OCI-LY7 (cell line): ENCODE data around the gene GCH1. TPM values are rescaled to one million over a fixed set of nuclear protein-coding genes. Genes with fewer than 3 reads are reported as not detected.

Source experiments
- BruUV-seq: library from RNA; stranded (reverse); fragments of 400-500 nt; replicated peaks from 2 replicates; lab custom pipeline; 2021; lab: Mats Ljungman, UMichigan
- CTCF ChIA-PET: fragments of 300-600 bp; sonication (Branson Sonifier 250); formaldehyde crosslinking; loops from one replicate; lab custom pipeline; 2022; ENCODE audit warnings: antibody characterized with exemption; ENCODE audit not compliant: unreplicated experiment; lab: Charles Lee
- POLR2A ChIA-PET: fragments of 300-600 bp; sonication (Branson Sonifier 250); formaldehyde crosslinking; loops from one replicate; lab custom pipeline; 2022; ENCODE audit warnings: antibody characterized with exemption; lab: Charles Lee
- DNase-seq: peaks from one replicate; pipeline ENCODE4 v3.0.0-alpha.2; 2015; ENCODE audit warnings: low spot score
- H2AFZ ChIP-seq: fragments of 200-600 bp; sonication (generic), shearing (Covaris generic); 2 replicates; pipeline ENCODE4 v1.6.1; 2014; ENCODE audit warnings: mild to moderate bottlenecking, antibody characterized with exemption, low read length, moderate library complexity
- H3K27ac ChIP-seq: fragments of 200-600 bp; sonication (generic); 2 replicates; pipeline ENCODE4 v1.5.1; 2014; ENCODE audit warnings: mixed run types, low read depth, mild to moderate bottlenecking, moderate library complexity, low read length, inconsistent platforms; ENCODE audit not compliant: poor library complexity, severe bottlenecking
- H3K36me3 ChIP-seq: fragments of 200-600 bp; sonication (generic); 2 replicates; pipeline ENCODE4 v1.6.1; 2014; ENCODE audit warnings: mild to moderate bottlenecking, antibody characterized with exemption, low read length, moderate library complexity, mixed read lengths; ENCODE audit not compliant: insufficient read depth
- H3K4me1 ChIP-seq: fragments of 200-600 bp; sonication (generic); 2 replicates; pipeline ENCODE4 v1.5.1; 2014; ENCODE audit warnings: mild to moderate bottlenecking, low read length; ENCODE audit not compliant: insufficient read depth, poor library complexity, severe bottlenecking
- H3K4me2 ChIP-seq: fragments of 200-600 bp; sonication (generic); 2 replicates; pipeline ENCODE4 v1.6.1; 2014; ENCODE audit warnings: mild to moderate bottlenecking, low read length
- H3K4me3 ChIP-seq: fragments of 200-600 bp; sonication (generic); 2 replicates; pipeline ENCODE4 v1.5.1; 2014; ENCODE audit warnings: mild to moderate bottlenecking, low read depth, low read length; ENCODE audit not compliant: poor library complexity, severe bottlenecking
- H3K79me2 ChIP-seq: fragments of 200-600 bp; sonication (generic); 2 replicates; pipeline ENCODE4 v1.6.1; 2016; ENCODE audit warnings: low read depth, mild to moderate bottlenecking, low read length, moderate library complexity, mixed read lengths; ENCODE audit not compliant: insufficient read depth
- H3K9me2 ChIP-seq: fragments of 200-600 bp; sonication (generic); 2 replicates; pipeline ENCODE4 v1.6.1; 2016; ENCODE audit warnings: mild to moderate bottlenecking, low read length, mixed read lengths; ENCODE audit not compliant: insufficient read depth
- H3K9me3 ChIP-seq: fragments of 200-600 bp; sonication (generic); 2 replicates; pipeline ENCODE4 v1.6.1; 2014; ENCODE audit warnings: mild to moderate bottlenecking, mixed run types, low read length, mixed read lengths
- H4K20me1 ChIP-seq: fragments of 200-600 bp; sonication (generic); 2 replicates; pipeline ENCODE4 v1.6.1; 2014; ENCODE audit warnings: mild to moderate bottlenecking, antibody characterized with exemption, low read length, moderate library complexity, mixed read lengths; ENCODE audit not compliant: insufficient read depth
- EZH2phosphoT487 ChIP-seq: fragments of 200-600 bp; sonication (generic); IDR thresholded peaks from 2 replicates; pipeline ENCODE4 v1.6.1; 2018; ENCODE audit warnings: low read depth, borderline replicate concordance, mild to moderate bottlenecking, mixed run types, antibody characterized with exemption, low read length, moderate library complexity, mixed read lengths
- intact Hi-C: fragments of 100-400 bp; cut with micrococcal nuclease; formaldehyde crosslinking; loops from one replicate; pipeline ENCODE4 v1.10.0; 2022; ENCODE audit not compliant: unreplicated experiment
- total RNA-seq, 2 experiments: library from RNA; depleted of rRNA in 1 of 2; stranded (reverse); fragments of >200 nt in 1 of 2; shearing (Covaris generic) in 1 of 2; gene quantifications; 2 replicates each; pipeline ENCODE4 v1.2.3, GENCODE V29; 2014 to 2022
- TF ChIP-seq, protein P1 (sequence below): fragments of 200-600 bp; sonication (generic); conservative IDR thresholded peaks from 2 replicates; pipeline ENCODE4 v1.5.1; 2014; ENCODE audit warnings: mild to moderate bottlenecking, antibody characterized with exemption, low read length, moderate library complexity, mixed read lengths

GCH1 gene
- total RNA-seq, 2 experiments from 2014 or later, result 14.7 to 22.5 TPM

DNA sequence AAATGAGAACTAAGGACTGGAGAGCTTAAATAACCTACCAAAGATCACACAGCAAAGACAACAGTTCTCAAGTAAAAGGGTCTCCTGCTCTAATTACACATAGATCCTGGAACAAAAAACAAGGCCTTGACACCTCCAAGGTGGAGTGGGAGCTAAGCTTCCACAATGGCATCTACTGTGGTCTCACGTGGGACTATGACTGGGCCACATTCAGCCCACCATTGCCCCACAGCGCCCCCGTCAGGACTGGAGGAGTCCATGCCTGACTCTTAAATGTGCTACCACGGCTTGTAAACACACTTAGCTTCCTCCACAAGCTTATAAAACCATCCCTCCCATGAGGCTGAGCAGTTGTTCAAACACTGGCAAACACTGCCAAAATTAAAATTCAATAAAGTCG lies 88.5 kb downstream of the GCH1 start:
- intact Hi-C loops, result no loop called here

DNA sequence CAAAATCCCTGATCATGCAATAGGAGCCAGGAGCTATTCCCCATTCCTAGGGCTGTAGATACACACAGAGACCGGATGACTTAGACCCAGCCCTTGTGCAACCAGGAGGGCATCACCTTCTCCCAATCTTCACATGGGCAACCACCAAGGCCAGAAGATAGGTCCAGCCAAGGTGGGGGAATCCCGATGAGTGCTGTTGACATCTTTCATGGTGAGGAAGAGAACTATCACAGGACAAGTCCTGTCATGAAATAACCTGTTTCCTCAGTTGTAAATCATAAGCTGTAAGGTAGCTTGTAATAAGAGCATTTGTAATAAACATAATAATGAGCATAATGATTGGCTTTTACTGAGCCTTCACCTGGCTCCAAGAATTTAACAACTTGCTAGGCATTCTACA lies 89.5 kb downstream of the GCH1 start:
- Histone ChIP-seq H3K9me3 (no peaks in the 10 kb centered on the region), H2AFZ (no peak overlapping the region), H3K79me2 (no peaks in the 10 kb centered on the region), H3K4me3 (no peak overlapping the region), H3K9me2 (no peaks in the 10 kb centered on the region), H3K4me2 (no peak overlapping the region), H3K27ac (no peak overlapping the region), H3K4me1 (no peaks in the 10 kb centered on the region), H4K20me1 (no peaks in the 10 kb centered on the region), H3K36me3 (no peaks in the 10 kb centered on the region)
- ChIA-PET POLR2A (no interaction called here), CTCF (interaction anchor here (0.8 kb wide), 1 partner anchor 18 kb away, joined by 3 read pairs; no protein-coding TSS in a partner anchor)
- intact Hi-C loops, result no loop called here
- BruUV-seq, result no TSS peak
- TF ChIP-seq, protein P1, sequence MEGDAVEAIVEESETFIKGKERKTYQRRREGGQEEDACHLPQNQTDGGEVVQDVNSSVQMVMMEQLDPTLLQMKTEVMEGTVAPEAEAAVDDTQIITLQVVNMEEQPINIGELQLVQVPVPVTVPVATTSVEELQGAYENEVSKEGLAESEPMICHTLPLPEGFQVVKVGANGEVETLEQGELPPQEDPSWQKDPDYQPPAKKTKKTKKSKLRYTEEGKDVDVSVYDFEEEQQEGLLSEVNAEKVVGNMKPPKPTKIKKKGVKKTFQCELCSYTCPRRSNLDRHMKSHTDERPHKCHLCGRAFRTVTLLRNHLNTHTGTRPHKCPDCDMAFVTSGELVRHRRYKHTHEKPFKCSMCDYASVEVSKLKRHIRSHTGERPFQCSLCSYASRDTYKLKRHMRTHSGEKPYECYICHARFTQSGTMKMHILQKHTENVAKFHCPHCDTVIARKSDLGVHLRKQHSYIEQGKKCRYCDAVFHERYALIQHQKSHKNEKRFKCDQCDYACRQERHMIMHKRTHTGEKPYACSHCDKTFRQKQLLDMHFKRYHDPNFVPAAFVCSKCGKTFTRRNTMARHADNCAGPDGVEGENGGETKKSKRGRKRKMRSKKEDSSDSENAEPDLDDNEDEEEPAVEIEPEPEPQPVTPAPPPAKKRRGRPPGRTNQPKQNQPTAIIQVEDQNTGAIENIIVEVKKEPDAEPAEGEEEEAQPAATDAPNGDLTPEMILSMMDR, result no peak
- no peak for TF ChIP-seq EZH2phosphoT487
- DNase-seq, result no peak

More for the DNA sequence above, 88.5 kb downstream of the GCH1 start:
- Histone ChIP-seq H3K79me2 (no peaks in the 10 kb centered on the region), H3K4me1 (no peaks in the 10 kb centered on the region), H3K4me3 (no peak overlapping the region), H3K9me2 (no peaks in the 10 kb centered on the region), H3K27ac (no peak overlapping the region), H4K20me1 (no peaks in the 10 kb centered on the region), H3K9me3 (no peaks in the 10 kb centered on the region), H2AFZ (peak overlapping the region; percentile 60; the same call in 1 of the 2 replicates), H3K36me3 (no peaks in the 10 kb centered on the region), H3K4me2 (no peak overlapping the region)
- ChIA-PET CTCF (interaction anchor here (0.8 kb wide), 1 partner anchor 19 kb away, joined by 3 read pairs; no protein-coding TSS in a partner anchor), POLR2A (interaction anchor here (0.6 kb wide), 2 partner anchors 149 to 157 kb away, joined by 3 read pairs; no protein-coding TSS in a partner anchor)
- no TSS peak for BruUV-seq
- DNase-seq, result peak; percentile 35
- no peak for TF ChIP-seq EZH2phosphoT487
- TF ChIP-seq, protein P1, result peak; percentile 74

DNA sequence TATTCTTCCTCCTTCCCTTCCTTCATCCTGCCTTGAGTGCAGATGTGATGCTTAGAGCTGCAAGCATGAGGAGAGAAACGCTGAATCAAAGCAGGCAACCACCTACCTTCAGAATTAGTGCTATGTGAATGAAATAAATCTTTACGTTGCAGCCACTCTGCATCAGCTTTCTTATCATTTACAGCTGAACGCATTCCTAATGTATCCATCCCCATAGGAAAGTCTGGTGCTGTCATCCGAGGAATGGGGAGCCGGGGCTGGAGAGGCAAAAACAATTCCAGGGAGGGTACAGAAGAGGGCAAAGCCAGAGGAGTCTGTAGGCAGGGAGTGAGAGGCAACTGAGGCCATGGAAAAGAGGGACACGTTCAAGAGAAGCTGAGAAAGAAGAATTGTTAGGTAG lies 90.0 kb downstream of the GCH1 start:
- intact Hi-C loops, result no loop called here
- H3K4me3 ChIP-seq, result no peak overlapping the region
- H2AFZ ChIP-seq, result no peak overlapping the region
- no peaks in the 10 kb centered on the region for H3K79me2 ChIP-seq
- no TSS peak for BruUV-seq
- ChIA-PET CTCF (no interaction called here), POLR2A (no interaction called here)
- DNase-seq, result no peak
- H3K36me3 ChIP-seq, result no peaks in the 10 kb centered on the region
- no peak for TF ChIP-seq EZH2phosphoT487
- TF ChIP-seq, protein P1, result no peak
- H3K4me1 ChIP-seq, result no peaks in the 10 kb centered on the region
- no peak overlapping the region for H3K4me2 ChIP-seq
- H3K9me3 ChIP-seq, result no peaks in the 10 kb centered on the region
- no peaks in the 10 kb centered on the region for H4K20me1 ChIP-seq
- no peaks in the 10 kb centered on the region for H3K9me2 ChIP-seq
- no peak overlapping the region for H3K27ac ChIP-seq
